Spleen (tissue), 11 donors: Measurements from ENCODE around the gene PSME3IP1. TPM values are rescaled to one million over a fixed set of nuclear protein-coding genes. Genes with fewer than 3 reads are reported as not detected.
A peak's percentile ranks its signal among the peaks of the same experiment; 100 is the strongest.

Source experiments
- DNase-seq: peaks from one replicate; pipeline ENCODE4 v3.0.0-alpha.2; 2020
- H3K27ac ChIP-seq, 8 donors: fragments of 200-600 bp; sonication (generic) in 7 of 8; 1 replicate in 4 of 8; 2 replicates in 4 of 8; pipeline versions ENCODE4 v1.5.0 to v1.8.0; 2016 to 2021; ENCODE audit warnings: inconsistent platforms in 4 of 8, mild to moderate bottlenecking in 4 of 8, moderate library complexity in 1 of 8
- H3K27me3 ChIP-seq, 7 donors: fragments of 200-600 bp; sonication (generic) in 6 of 7; replicated peaks in 1 of 7; 1 replicate in 4 of 7; 2 replicates in 3 of 7; pipeline versions ENCODE4 v1.5.0 to v1.8.0; 2016 to 2021; ENCODE audit warnings: inconsistent platforms in 3 of 7, mild to moderate bottlenecking in 1 of 7
- H3K36me3 ChIP-seq, 6 donors: fragments of 200-600 bp; sonication (generic) in 5 of 6; 1 replicate in 4 of 6; 2 replicates in 2 of 6; pipeline versions ENCODE4 v1.5.0 to v1.8.0; 2016 to 2021; ENCODE audit warnings: inconsistent platforms in 2 of 6
- H3K4me1 ChIP-seq, 6 donors: fragments of 200-600 bp; sonication (generic) in 5 of 6; 1 replicate in 3 of 6; 2 replicates in 3 of 6; pipeline versions ENCODE4 v1.5.0 to v1.8.0; 2016 to 2021; ENCODE audit warnings: inconsistent platforms in 3 of 6
- H3K4me3 ChIP-seq, 8 donors: fragments of 200-600 bp; sonication (generic) in 7 of 8; 1 replicate in 4 of 8; 2 replicates in 4 of 8; pipeline versions ENCODE4 v1.5.0 to v1.8.0; 2016 to 2021; ENCODE audit warnings: inconsistent platforms in 4 of 8, mild to moderate bottlenecking in 4 of 8, moderate library complexity in 2 of 8
- H3K9me3 ChIP-seq, 8 donors: fragments of 200-600 bp; sonication (generic) in 7 of 8; 1 replicate in 4 of 8; 2 replicates in 4 of 8; pipeline versions ENCODE4 v1.5.0 to v1.8.0; 2016 to 2021; ENCODE audit warnings: inconsistent platforms in 4 of 8
- CTCF ChIP-seq, 11 experiments: fragments of 200-600 bp in 7 of 11; fragments of 450-650 bp in 4 of 11; sonication (generic) in 4 of 11; IDR thresholded peaks in 8 of 11; conservative IDR thresholded peaks in 3 of 11; 1 replicate in 7 of 11; 2 replicates in 4 of 11; pipeline versions ENCODE4 v1.4.0 to v1.8.0; 2016 to 2021; ENCODE audit warnings: antibody characterized with exemption in 11 of 11, inconsistent platforms in 4 of 11, mild to moderate bottlenecking in 1 of 11
- POLR2A ChIP-seq, 3 donors: fragments of 450-650 bp; IDR thresholded peaks; one replicate each; pipeline ENCODE4 v1.5.1; 2017; ENCODE audit warnings: antibody characterized with exemption in 3 of 3, mild to moderate bottlenecking in 1 of 3
- POLR2AphosphoS5 ChIP-seq, 3 donors: sonication (generic); formaldehyde crosslinking; IDR thresholded peaks; one replicate each; pipeline ENCODE4 v1.5.1; 2017; ENCODE audit warnings: antibody characterized with exemption in 3 of 3
- WGBS, 5 donors: extraction: QIAGEN DNeasy Blood & Tissue Kit in 3 of 5; methylation state at CpG; one replicate each; pipeline versions ENCODE4 v1.1.5 to v1.1.7; 2013 to 2018; 5-methylcytosine and 5-hydroxymethylcytosine counted together
- intact Hi-C: fragments of 100-400 bp; cut with DNase I; formaldehyde crosslinking; loops from one replicate; pipeline ENCODE4 v1.15.0; 2023; ENCODE audit warnings: low total_unique reads
- polyA plus RNA-seq, 3 donors: library from polyadenylated mRNA; stranded (reverse); fragments of 200-250 nt; gene quantifications; one replicate each; pipeline ENCODE4 v1.2.1, GENCODE V29; 2013
- total RNA-seq, 7 donors: library from RNA; depleted of rRNA in 3 of 7; stranded (reverse); fragments of >200 nt in 3 of 7; fragmentation: NEBNext Ultra II Directional in 4 of 7; extraction: Animal tissue kit (Norgen Biotek cat#: 25700) in 4 of 7; gene quantifications; one replicate each; pipeline versions ENCODE4 v1.1.0 to v1.2.1, GENCODE V29; 2016 to 2021
- donor health status: healthy with polysubstance abuse.
- donor health status: DM: no; HTN: no; CAD: no; lungs with moderate emphysema.
- donor health status: DM: no; HTN: no; CAD: no.
- donor health status: Bipolar disorder and iron deficiency.
- donor health status: healthy.
- donor health status: DM: no; HTN: no; CAD: no.
- donor health status: DM: yes; HTN: yes; CAD: no.

The PSME3IP1 gene
- total and polyA plus RNA-seq, 10 donors = 64.6 to 128 (median 96.0) TPM

GRCh38 chr16:57175896-57176295 lies 9.9 kb downstream of the PSME3IP1 start:
- H3K27ac ChIP-seq = no peak overlapping the region
- H3K27me3 ChIP-seq = no peaks in the 10 kb centered on the region
- no peak for TF ChIP-seq CTCF (IDR thresholded peaks at IDR 0.05 in 8 of 11, conservative IDR thresholded peaks at IDR 0.05 in 3 of 11)
- TF ChIP-seq POLR2A (IDR thresholded peaks at IDR 0.05) = no peak
- TF ChIP-seq POLR2AphosphoS5 (IDR thresholded peaks at IDR 0.05) = no peak
- peaks cover 0 to 16% (median 0%) of the 10 kb centered on the region in 6 donors for H3K4me1 ChIP-seq
- no peaks in the 10 kb centered on the region for H3K9me3 ChIP-seq
- 83 to 91% (median 86%) methylated on average over 5 of the region's 5 CpGs for WGBS, 5 donors
- H3K36me3 ChIP-seq = peaks cover 0 to 79% (median 35%) of the 10 kb centered on the region in 6 donors
- H3K4me3 ChIP-seq = no peak overlapping the region
- intact Hi-C loops = loop anchor here (10.0 kb wide), 1 partner anchor 211 kb away; the partner anchor contains the start of gene CETP
- DNase-seq = no peak

- no peak for DNase-seq
- Histone ChIP-seq H3K36me3 (peaks cover 0 to 86% (median 53%) of the 10 kb centered on the region in 6 donors), H3K27ac (no peak overlapping the region), H3K9me3 (no peaks in the 10 kb centered on the region), H3K4me3 (no peak overlapping the region), H3K4me1 (peaks cover 0 to 15% (median 4%) of the 10 kb centered on the region in 6 donors), H3K27me3 (no peaks in the 10 kb centered on the region)
- no peak for TF ChIP-seq POLR2AphosphoS5 (IDR thresholded peaks at IDR 0.05)
- intact Hi-C loops = loop anchor here (10.0 kb wide), 1 partner anchor 208 kb away; the partner anchor contains the start of gene CETP
- WGBS, 5 donors = 69 to 86% (median 84%) methylated on average over 5 of the region's 5 CpGs
Observed at GRCh38 chr16:57172721-57173290, 13.0 kb downstream of the PSME3IP1 start.

- H3K27me3 ChIP-seq = no peaks in the 10 kb centered on the region
- H3K36me3 ChIP-seq = peaks cover 0 to 94% (median 68%) of the 10 kb centered on the region in 6 donors
- DNase-seq = no peak
- no peak overlapping the region for H3K27ac ChIP-seq
- H3K4me1 ChIP-seq = peaks cover 0 to 29% (median 24%) of the 10 kb centered on the region in 6 donors
- intact Hi-C loops = loop anchor here (10.0 kb wide), 1 partner anchor 85 kb away; no protein-coding TSS in a partner anchor
- no peaks in the 10 kb centered on the region for H3K9me3 ChIP-seq
- no peak for TF ChIP-seq POLR2A (IDR thresholded peaks at IDR 0.05)
- no peak for TF ChIP-seq POLR2AphosphoS5 (IDR thresholded peaks at IDR 0.05)
- no peak for TF ChIP-seq CTCF (IDR thresholded peaks at IDR 0.05 in 8 of 11, conservative IDR thresholded peaks at IDR 0.05 in 3 of 11)
- no peak overlapping the region for H3K4me3 ChIP-seq
Observed at GRCh38 chr16:57169327-57169726, 16.5 kb downstream of the PSME3IP1 start.

- Histone ChIP-seq H3K36me3 (peaks cover 0 to 94% (median 71%) of the 10 kb centered on the region in 6 donors), H3K4me3 (no peak overlapping the region), H3K27ac (peak overlapping the region in 3 of 8 donors; percentile 47 to 75 (median 69)), H3K9me3 (no peaks in the 10 kb centered on the region), H3K27me3 (no peaks in the 10 kb centered on the region), H3K4me1 (peaks cover 0 to 32% (median 24%) of the 10 kb centered on the region in 6 donors)
- intact Hi-C loops = loop anchor here (10.0 kb wide), 1 partner anchor 83 kb away; no protein-coding TSS in a partner anchor
- WGBS, 5 donors = 7 to 13% (median 9%) methylated on average over 4 of the region's 4 CpGs
- DNase-seq = no peak
- TF ChIP-seq CTCF (IDR thresholded peaks at IDR 0.05 in 8 of 11, conservative IDR thresholded peaks at IDR 0.05 in 3 of 11) (peak; percentile 27 to 80 (median 56)), POLR2A (IDR thresholded peaks at IDR 0.05) (no peak)
Observed at GRCh38 chr16:57167953-57168352, 17.9 kb downstream of the PSME3IP1 start.
